Glutamatergic neuron (in vitro differentiated cells): ENCODE results near the gene FMNL3. TPM values are rescaled to one million over a fixed set of nuclear protein-coding genes. Genes with fewer than 3 reads are reported as not detected.

ENCODE experiments used
- DNase-seq: peaks from one replicate; pipeline ENCODE4 v3.0.0; 2022
- H3K27ac Mint-ChIP-seq: one replicate; pipeline ENCODE4 v1.8.0; 2020; ENCODE audit warnings: mild to moderate bottlenecking, mixed read lengths, inconsistent platforms; ENCODE audit not compliant: unreplicated experiment
- H3K27me3 Mint-ChIP-seq: one replicate; pipeline ENCODE4 v1.8.0; 2020; ENCODE audit warnings: mild to moderate bottlenecking, moderate library complexity, mixed read lengths, inconsistent platforms; ENCODE audit not compliant: unreplicated experiment
- H3K36me3 Mint-ChIP-seq: one replicate; pipeline ENCODE4 v1.8.0; 2020; ENCODE audit warnings: mild to moderate bottlenecking, mixed read lengths, inconsistent platforms; ENCODE audit not compliant: unreplicated experiment
- H3K4me1 Mint-ChIP-seq: one replicate; pipeline ENCODE4 v1.8.0; 2020; ENCODE audit warnings: mild to moderate bottlenecking, low read depth, mixed read lengths, inconsistent platforms; ENCODE audit not compliant: unreplicated experiment
- H3K4me3 Mint-ChIP-seq: one replicate; pipeline ENCODE4 v1.8.0; 2020; ENCODE audit warnings: mild to moderate bottlenecking, mixed read lengths, inconsistent platforms; ENCODE audit not compliant: unreplicated experiment
- H3K9me3 Mint-ChIP-seq: one replicate; pipeline ENCODE4 v1.8.0; 2020; ENCODE audit warnings: mild to moderate bottlenecking, moderate library complexity, mixed read lengths, inconsistent platforms; ENCODE audit not compliant: unreplicated experiment
- total RNA-seq: library from RNA; stranded (reverse); fragmentation: NEBNext Ultra II Directional; extraction: Animal tissue kit (Norgen Biotek cat#: 25700); gene quantifications from one replicate; pipeline ENCODE4 v1.2.1, GENCODE V29; 2021; ENCODE audit not compliant: unreplicated experiment
- TF ChIP-seq, protein P1 (sequence below): fragments of 200-600 bp; sonication (generic); IDR thresholded peaks from one replicate; pipeline ENCODE4 v1.5.0; 2021; ENCODE audit not compliant: partially characterized antibody, unreplicated experiment

Gene FMNL3
- total RNA-seq, 1 donor from 2014 or later, result 13.7 TPM

DNA sequence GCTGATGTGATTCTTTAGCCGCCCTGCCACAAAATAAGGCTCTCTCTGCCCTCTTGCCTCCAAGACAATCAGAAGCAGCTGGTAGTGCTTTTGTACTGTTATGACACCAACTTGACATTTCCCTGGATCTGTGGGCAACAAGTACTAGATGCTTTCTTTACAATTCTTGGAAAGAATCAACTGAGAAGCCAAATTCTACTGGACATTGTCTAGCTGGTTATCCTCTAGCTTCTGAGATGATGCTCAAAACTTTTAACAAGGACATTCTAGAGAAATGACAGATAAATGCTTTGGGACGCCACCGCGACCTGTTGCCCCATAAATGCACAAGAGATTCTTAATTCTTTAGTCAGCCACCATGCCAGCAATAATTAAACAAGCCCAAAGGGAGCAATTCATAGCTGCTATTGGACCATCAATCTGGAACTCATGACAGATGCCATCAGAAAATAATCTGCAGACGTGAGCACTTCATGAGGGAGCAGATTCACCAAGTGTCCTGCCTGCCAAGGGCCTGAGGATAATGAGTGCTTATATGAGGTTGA is 22.8 kb downstream of the FMNL3 start:
- DNase-seq, result no peak
- peaks cover 10% of the 10 kb centered on the region for H3K4me1 Mint-ChIP-seq
- TF ChIP-seq, protein P1, sequence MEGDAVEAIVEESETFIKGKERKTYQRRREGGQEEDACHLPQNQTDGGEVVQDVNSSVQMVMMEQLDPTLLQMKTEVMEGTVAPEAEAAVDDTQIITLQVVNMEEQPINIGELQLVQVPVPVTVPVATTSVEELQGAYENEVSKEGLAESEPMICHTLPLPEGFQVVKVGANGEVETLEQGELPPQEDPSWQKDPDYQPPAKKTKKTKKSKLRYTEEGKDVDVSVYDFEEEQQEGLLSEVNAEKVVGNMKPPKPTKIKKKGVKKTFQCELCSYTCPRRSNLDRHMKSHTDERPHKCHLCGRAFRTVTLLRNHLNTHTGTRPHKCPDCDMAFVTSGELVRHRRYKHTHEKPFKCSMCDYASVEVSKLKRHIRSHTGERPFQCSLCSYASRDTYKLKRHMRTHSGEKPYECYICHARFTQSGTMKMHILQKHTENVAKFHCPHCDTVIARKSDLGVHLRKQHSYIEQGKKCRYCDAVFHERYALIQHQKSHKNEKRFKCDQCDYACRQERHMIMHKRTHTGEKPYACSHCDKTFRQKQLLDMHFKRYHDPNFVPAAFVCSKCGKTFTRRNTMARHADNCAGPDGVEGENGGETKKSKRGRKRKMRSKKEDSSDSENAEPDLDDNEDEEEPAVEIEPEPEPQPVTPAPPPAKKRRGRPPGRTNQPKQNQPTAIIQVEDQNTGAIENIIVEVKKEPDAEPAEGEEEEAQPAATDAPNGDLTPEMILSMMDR, result no peak
- peaks cover 3% of the 10 kb centered on the region for H3K27me3 Mint-ChIP-seq
- no peak overlapping the region for H3K27ac Mint-ChIP-seq
- no peak overlapping the region for H3K4me3 Mint-ChIP-seq
- no peaks in the 10 kb centered on the region for H3K36me3 Mint-ChIP-seq
- no peaks in the 10 kb centered on the region for H3K9me3 Mint-ChIP-seq

DNA sequence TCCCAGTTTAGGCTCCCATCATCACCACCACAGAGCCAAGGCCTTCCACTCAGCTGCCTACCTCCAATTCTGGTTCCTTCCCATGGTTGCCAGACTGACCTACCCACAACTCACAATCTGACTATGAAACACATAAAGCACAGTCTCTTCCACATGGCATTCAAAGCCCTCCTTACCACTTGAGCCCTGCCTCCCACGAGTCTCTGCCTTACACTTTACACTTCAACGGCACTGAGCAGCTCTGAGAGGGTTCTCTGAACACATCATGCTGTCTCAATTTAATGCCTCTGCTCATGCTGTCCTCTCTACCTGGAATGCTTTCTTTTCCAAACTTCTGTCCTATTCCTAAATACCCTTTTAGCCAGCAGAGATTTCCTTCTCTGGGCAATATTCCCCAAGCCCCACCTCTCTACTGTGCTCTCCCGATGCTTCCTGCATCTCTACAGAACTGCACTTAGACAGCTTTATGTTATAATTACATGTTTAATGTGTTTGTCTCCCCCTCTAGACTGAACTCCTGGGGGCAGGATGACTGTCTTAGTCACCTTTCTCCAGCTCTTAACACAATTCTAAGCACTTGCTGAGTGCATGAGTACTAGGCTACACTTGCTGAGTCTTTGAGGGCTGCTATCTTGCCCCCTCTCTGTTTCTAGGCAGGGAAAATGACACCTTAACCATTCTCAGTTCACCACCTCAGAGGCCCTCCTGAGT is 23.5 kb downstream of the FMNL3 start:
- peaks cover 3% of the 10 kb centered on the region for H3K27me3 Mint-ChIP-seq

DNA sequence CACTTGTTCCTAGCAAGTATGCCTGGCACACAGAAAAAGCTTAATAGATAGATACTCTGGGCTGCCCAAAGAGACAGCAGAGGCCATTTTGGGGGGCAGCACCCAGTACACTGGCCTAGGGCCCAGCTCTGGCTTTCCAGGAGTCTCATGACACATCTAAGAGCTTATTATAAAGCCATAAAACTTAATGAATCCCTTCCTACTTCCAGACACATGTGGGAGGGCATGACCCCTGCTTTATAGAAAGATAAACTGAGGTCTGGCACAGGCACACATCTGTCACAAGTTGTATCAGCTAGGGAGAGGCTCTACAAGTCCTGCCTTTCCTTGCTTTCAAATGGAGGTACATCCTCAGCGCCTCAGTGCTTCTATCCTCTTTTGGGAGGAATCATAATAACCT is 27.1 kb downstream of the FMNL3 start:
- Mint-ChIP-seq H3K4me1 (peaks cover 24% of the 10 kb centered on the region), H3K27me3 (no peaks in the 10 kb centered on the region)

More for the DNA sequence above, 23.5 kb downstream of the FMNL3 start:
- no peak overlapping the region for H3K4me3 Mint-ChIP-seq
- TF ChIP-seq, protein P1, result no peak
- no peak overlapping the region for H3K27ac Mint-ChIP-seq
- no peaks in the 10 kb centered on the region for H3K36me3 Mint-ChIP-seq
- no peaks in the 10 kb centered on the region for H3K9me3 Mint-ChIP-seq
- peaks cover 10% of the 10 kb centered on the region for H3K4me1 Mint-ChIP-seq
- DNase-seq, result no peak

DNA sequence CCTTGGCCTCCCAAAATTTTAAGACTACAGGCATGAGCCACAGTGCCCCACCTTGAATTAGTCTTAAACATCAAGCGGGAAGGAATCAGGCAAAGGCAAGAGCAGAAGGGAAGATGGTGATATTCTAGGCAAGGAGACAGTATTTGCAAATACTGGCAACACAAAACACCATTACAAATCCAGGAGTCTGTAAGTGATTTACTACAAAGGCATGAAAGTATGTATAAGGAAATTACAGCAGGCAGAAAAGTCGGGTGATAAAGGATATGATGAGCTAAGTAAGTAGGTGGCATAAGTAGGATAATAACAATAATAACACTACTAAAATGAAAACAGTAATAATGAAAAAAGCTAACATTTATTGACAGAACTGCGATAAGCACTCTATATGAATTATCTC is 28.5 kb downstream of the FMNL3 start:
- DNase-seq, result no peak
- TF ChIP-seq, protein P1, result no peak
- Mint-ChIP-seq H3K36me3 (no peaks in the 10 kb centered on the region), H3K27ac (no peak overlapping the region), H3K4me1 (peaks cover 29% of the 10 kb centered on the region), H3K4me3 (no peak overlapping the region), H3K27me3 (peaks cover 5% of the 10 kb centered on the region), H3K9me3 (peaks cover 10% of the 10 kb centered on the region)

More for the DNA sequence above, 27.1 kb downstream of the FMNL3 start:
- TF ChIP-seq, protein P1, result no peak
- Mint-ChIP-seq H3K9me3 (peaks cover 2% of the 10 kb centered on the region), H3K27ac (no peak overlapping the region), H3K36me3 (no peaks in the 10 kb centered on the region), H3K4me3 (no peak overlapping the region)
- DNase-seq, result no peak

DNA sequence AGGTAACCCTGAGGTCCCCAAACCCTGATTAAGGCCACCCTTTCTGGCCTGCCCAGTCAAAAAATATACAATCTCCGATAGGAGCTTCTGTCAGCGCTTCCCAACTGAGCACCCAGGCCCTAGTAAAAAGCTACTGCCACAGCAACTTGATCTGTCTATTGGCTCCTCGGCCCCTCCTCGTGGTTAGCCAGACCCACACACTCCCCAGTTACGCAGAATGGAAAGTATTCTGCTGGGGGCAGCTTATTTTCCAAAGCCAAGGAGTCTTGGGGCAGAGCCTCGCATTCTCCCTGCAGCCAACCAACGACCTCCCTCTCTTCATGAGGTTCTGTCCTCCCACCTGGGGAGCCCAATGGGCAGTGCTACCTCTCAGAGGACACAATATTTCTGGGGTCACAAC is 32.1 kb downstream of the FMNL3 start:
- TF ChIP-seq, protein P1, result no peak
- Mint-ChIP-seq H3K4me1 (peaks cover 42% of the 10 kb centered on the region), H3K27me3 (peaks cover 16% of the 10 kb centered on the region), H3K27ac (peak overlapping the region; percentile 100), H3K36me3 (no peaks in the 10 kb centered on the region), H3K4me3 (peak overlapping the region; percentile 32), H3K9me3 (peaks cover 21% of the 10 kb centered on the region)
- no peak for DNase-seq
